HepG2 (cell line): ENCODE results near the gene SMAD3. TPM values are rescaled to one million over a fixed set of nuclear protein-coding genes. Genes with fewer than 3 reads are reported as not detected.
A peak's percentile ranks its signal among the peaks of the same experiment; 100 is the strongest.

Source experiments
- MATR3 ChIP-seq: sonication (generic); formaldehyde crosslinking; IDR thresholded peaks from 2 replicates; pipeline ENCODE4 v1.4.0; 2020; ENCODE audit warnings: missing genetic modification reagents
- NFATC3 ChIP-seq: sonication (generic); formaldehyde crosslinking; IDR thresholded peaks from 2 replicates; pipeline ENCODE4 v1.5.1; 2020; ENCODE audit warnings: mild to moderate bottlenecking, missing genetic modification reagents
- PCBP1 ChIP-seq: fragments of 200-400 bp; formaldehyde crosslinking; IDR thresholded peaks from 2 replicates; pipeline ENCODE4 v1.6.1; 2017; ENCODE audit warnings: mild to moderate bottlenecking, low read depth, low read length, borderline replicate concordance
- POLR2A ChIP-seq, 2 experiments: IDR thresholded peaks; 2 replicates each; pipeline ENCODE4 v1.6.1; 2011; ENCODE audit warnings: low read depth in 2 of 2, low read length in 2 of 2, mild to moderate bottlenecking in 1 of 2, moderate library complexity in 1 of 2; ENCODE audit not compliant: insufficient read depth in 1 of 2
- POLR2G ChIP-seq: fragments of 200-400 bp; formaldehyde crosslinking; IDR thresholded peaks from 2 replicates; pipeline ENCODE4 v1.6.1; 2018; ENCODE audit warnings: mild to moderate bottlenecking, low read depth, low read length, moderate library complexity
- SIX4 ChIP-seq: sonication (generic); formaldehyde crosslinking; IDR thresholded peaks from 2 replicates; pipeline ENCODE4 v1.4.0; 2020; ENCODE audit warnings: missing genetic modification reagents
- SKI ChIP-seq: fragments of 450-650 bp; IDR thresholded peaks from one replicate; pipeline ENCODE4 v1.6.1; 2018; ENCODE audit warnings: mild to moderate bottlenecking; ENCODE audit not compliant: partially characterized antibody
- SPEN ChIP-seq: sonication (generic); formaldehyde crosslinking; IDR thresholded peaks from 2 replicates; pipeline ENCODE4 v1.5.1; 2020; ENCODE audit warnings: low read depth, mild to moderate bottlenecking, missing genetic modification reagents
- SRSF9 ChIP-seq: fragments of 200-400 bp; formaldehyde crosslinking; IDR thresholded peaks from 2 replicates; pipeline ENCODE4 v1.6.1; 2018; ENCODE audit warnings: borderline replicate concordance, mild to moderate bottlenecking, low read depth, low read length; ENCODE audit not compliant: insufficient read depth, poor library complexity, severe bottlenecking
- TOPORS ChIP-seq: sonication (generic); formaldehyde crosslinking; IDR thresholded peaks from 2 replicates; pipeline ENCODE4 v1.8.0; 2023; ENCODE audit warnings: mild to moderate bottlenecking, missing genetic modification reagents
- U2AF1 ChIP-seq: fragments of 200-400 bp; formaldehyde crosslinking; optimal IDR thresholded peaks from 2 replicates; pipeline ENCODE3; 2017; ENCODE audit warnings: mild to moderate bottlenecking, low read depth, low read length
- ZMYM4 ChIP-seq: sonication (generic); formaldehyde crosslinking; IDR thresholded peaks from 2 replicates; pipeline ENCODE4 v1.8.1; 2023; ENCODE audit warnings: mild to moderate bottlenecking, missing genetic modification reagents
- ZNF326 ChIP-seq: sonication (generic); formaldehyde crosslinking; IDR thresholded peaks from 2 replicates; pipeline ENCODE4 v1.4.0; 2020; ENCODE audit warnings: missing genetic modification reagents, borderline replicate concordance
- ZNF335 ChIP-seq: sonication (generic); formaldehyde crosslinking; IDR thresholded peaks from 2 replicates; pipeline ENCODE4 v1.4.0; 2020; ENCODE audit warnings: missing genetic modification reagents
- ZNF496 ChIP-seq: sonication (generic); formaldehyde crosslinking; IDR thresholded peaks from 2 replicates; pipeline ENCODE4 v1.8.1; 2023; ENCODE audit warnings: mild to moderate bottlenecking, moderate library complexity, missing genetic modification reagents; ENCODE audit not compliant: insufficient replicate concordance
- ZNF660 ChIP-seq: sonication (generic); formaldehyde crosslinking; IDR thresholded peaks from 2 replicates; pipeline ENCODE4 v1.5.1; 2020; ENCODE audit warnings: mild to moderate bottlenecking, low read depth, missing genetic modification reagents, borderline replicate concordance
- ZNF781 ChIP-seq: sonication (generic); formaldehyde crosslinking; IDR thresholded peaks from 2 replicates; pipeline ENCODE4 v1.5.1; 2020; ENCODE audit warnings: borderline replicate concordance, mild to moderate bottlenecking, missing genetic modification reagents; ENCODE audit errors: not compliant biosample characterization
- ZNF883 ChIP-seq: sonication (generic); formaldehyde crosslinking; IDR thresholded peaks from 2 replicates; pipeline ENCODE4 v1.5.1; 2020; ENCODE audit warnings: mild to moderate bottlenecking, missing genetic modification reagents; ENCODE audit errors: not compliant biosample characterization
- polyA plus RNA-seq, 8 experiments: library from polyadenylated mRNA; depleted of rRNA in 3 of 8; stranded (reverse) in 7 of 8; unstranded in 1 of 8; fragments of >200 nt; fragmentation: Illumina TruSeq in 4 of 8; extraction: Trizol in 4 of 8; gene quantifications; 2 replicates each; pipeline versions ENCODE4 v1.2.1 to v1.2.3, GENCODE V29; 2011 to 2016; ENCODE audit warnings: low read depth in 4 of 8, missing spikeins in 1 of 8, mixed read lengths in 1 of 8; ENCODE audit not compliant: insufficient read depth in 1 of 8
- total RNA-seq, 5 experiments: library from RNA; depleted of rRNA; stranded (reverse); fragments of >200 nt; fragmentation: Illumina TruSeq; extraction: Trizol; gene quantifications; 2 replicates each; pipeline ENCODE4 v1.2.3, GENCODE V29; 2016; ENCODE audit warnings: low read depth in 1 of 5
- TF ChIP-seq, protein P1 (sequence below): sonication (generic); formaldehyde crosslinking; IDR thresholded peaks from 2 replicates; pipeline ENCODE4 v1.9.0; 2021; ENCODE audit warnings: mild to moderate bottlenecking, missing genetic modification reagents
- TF ChIP-seq, protein P2 (sequence below), 2 experiments: sonication (generic) in 1 of 2; formaldehyde crosslinking in 1 of 2; IDR thresholded peaks; 2 replicates each; pipeline versions ENCODE4 v1.4.0 to v1.6.1; 2018 to 2020; ENCODE audit warnings: missing genetic modification reagents in 2 of 2, borderline replicate concordance in 1 of 2, low read depth in 1 of 2, mild to moderate bottlenecking in 1 of 2, missing biosample characterization in 1 of 2

Gene SMAD3
- total and polyA plus RNA-seq, 2 of the 13 experiments (the other 11 are each of a cell fraction or from before 2014, with no cell fraction given): 8.6 to 56.3 TPM

DNA sequence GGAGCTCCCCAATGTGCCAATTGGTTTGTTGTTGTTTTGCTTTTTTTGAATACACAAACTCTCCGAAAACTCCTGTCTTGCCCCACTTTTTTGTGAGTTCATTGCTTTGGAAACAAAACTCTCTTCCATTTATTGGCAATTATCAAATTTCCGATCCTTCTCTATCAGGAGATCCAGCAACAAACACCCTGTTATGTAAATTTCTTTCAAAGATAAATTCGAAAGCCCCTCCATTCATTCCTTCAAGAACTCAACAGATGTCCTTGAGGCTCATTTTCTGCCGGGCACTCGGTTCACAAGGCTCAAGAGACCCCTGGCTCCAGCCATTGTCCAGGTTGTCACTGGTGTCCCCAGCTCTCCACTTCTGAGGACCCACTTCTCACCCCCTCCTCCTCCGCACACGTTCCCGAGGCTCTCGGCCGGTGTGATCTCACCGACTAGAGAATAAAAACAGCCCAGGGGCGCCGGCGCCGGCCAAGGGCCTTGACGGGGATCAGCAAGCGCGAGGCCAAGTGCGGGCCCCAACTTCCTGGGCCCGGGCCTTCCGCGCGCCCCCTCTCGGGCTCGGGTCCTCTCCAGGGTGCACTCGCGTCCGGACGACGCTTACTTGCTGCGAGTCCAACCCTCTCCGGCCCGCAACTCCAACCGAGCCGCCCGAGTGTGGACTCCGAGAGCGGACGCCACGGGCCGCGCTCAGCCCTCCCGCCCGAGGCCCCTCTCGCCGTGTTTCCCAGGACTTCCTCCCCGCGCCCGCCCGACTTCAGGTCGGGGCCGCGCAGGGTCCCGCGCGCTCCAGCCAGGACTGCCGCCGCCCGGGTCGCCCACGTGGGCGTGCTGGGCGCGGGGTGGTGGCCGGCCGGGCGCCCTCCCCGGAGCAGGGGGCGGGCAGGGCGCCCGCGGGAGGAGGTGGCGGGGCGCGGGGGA, 533 bp upstream of the SMAD3 start (continued):
- TF ChIP-seq, protein P1, sequence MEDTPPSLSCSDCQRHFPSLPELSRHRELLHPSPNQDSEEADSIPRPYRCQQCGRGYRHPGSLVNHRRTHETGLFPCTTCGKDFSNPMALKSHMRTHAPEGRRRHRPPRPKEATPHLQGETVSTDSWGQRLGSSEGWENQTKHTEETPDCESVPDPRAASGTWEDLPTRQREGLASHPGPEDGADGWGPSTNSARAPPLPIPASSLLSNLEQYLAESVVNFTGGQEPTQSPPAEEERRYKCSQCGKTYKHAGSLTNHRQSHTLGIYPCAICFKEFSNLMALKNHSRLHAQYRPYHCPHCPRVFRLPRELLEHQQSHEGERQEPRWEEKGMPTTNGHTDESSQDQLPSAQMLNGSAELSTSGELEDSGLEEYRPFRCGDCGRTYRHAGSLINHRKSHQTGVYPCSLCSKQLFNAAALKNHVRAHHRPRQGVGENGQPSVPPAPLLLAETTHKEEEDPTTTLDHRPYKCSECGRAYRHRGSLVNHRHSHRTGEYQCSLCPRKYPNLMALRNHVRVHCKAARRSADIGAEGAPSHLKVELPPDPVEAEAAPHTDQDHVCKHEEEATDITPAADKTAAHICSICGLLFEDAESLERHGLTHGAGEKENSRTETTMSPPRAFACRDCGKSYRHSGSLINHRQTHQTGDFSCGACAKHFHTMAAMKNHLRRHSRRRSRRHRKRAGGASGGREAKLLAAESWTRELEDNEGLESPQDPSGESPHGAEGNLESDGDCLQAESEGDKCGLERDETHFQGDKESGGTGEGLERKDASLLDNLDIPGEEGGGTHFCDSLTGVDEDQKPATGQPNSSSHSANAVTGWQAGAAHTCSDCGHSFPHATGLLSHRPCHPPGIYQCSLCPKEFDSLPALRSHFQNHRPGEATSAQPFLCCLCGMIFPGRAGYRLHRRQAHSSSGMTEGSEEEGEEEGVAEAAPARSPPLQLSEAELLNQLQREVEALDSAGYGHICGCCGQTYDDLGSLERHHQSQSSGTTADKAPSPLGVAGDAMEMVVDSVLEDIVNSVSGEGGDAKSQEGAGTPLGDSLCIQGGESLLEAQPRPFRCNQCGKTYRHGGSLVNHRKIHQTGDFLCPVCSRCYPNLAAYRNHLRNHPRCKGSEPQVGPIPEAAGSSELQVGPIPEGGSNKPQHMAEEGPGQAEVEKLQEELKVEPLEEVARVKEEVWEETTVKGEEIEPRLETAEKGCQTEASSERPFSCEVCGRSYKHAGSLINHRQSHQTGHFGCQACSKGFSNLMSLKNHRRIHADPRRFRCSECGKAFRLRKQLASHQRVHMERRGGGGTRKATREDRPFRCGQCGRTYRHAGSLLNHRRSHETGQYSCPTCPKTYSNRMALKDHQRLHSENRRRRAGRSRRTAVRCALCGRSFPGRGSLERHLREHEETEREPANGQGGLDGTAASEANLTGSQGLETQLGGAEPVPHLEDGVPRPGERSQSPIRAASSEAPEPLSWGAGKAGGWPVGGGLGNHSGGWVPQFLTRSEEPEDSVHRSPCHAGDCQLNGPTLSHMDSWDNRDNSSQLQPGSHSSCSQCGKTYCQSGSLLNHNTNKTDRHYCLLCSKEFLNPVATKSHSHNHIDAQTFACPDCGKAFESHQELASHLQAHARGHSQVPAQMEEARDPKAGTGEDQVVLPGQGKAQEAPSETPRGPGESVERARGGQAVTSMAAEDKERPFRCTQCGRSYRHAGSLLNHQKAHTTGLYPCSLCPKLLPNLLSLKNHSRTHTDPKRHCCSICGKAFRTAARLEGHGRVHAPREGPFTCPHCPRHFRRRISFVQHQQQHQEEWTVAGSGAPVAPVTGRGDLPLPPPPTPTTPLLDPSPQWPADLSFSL (CRISPR knock-in tag): no peak
- TF ChIP-seq NFATC3 (CRISPR knock-in tag) (no peak), TOPORS (CRISPR knock-in tag) (no peak), POLR2A (IDR thresholded peaks at IDR 0.05; ENCODE audit: insufficient read depth in 1 of 2, low read depth in 2 of 2, low read length in 2 of 2) (peak in 1 of 2 experiments; percentile 61; a peak in 3 of 4 replicates), ZNF335 (CRISPR knock-in tag) (no peak), SPEN (CRISPR knock-in tag) (peak; percentile 17; the same call in 1 of the 2 replicates), ZNF326 (no peak), ZNF660 (CRISPR knock-in tag) (0 out of 2 replicates have a peak, but pooled peaks have one; percentile 70), POLR2G (peak; percentile 61; the same call in 1 of the 2 replicates), ZNF883 (CRISPR knock-in tag) (peak; percentile 66), PCBP1 (no peak), MATR3 (no peak), ZMYM4 (CRISPR knock-in tag) (peak; percentile 61), ZNF496 (no peak), SKI (no peak), U2AF1 (no peak), SIX4 (CRISPR knock-in tag) (no peak), SRSF9 (no peak), ZNF781 (CRISPR knock-in tag) (no peak)
- TF ChIP-seq, protein P2, sequence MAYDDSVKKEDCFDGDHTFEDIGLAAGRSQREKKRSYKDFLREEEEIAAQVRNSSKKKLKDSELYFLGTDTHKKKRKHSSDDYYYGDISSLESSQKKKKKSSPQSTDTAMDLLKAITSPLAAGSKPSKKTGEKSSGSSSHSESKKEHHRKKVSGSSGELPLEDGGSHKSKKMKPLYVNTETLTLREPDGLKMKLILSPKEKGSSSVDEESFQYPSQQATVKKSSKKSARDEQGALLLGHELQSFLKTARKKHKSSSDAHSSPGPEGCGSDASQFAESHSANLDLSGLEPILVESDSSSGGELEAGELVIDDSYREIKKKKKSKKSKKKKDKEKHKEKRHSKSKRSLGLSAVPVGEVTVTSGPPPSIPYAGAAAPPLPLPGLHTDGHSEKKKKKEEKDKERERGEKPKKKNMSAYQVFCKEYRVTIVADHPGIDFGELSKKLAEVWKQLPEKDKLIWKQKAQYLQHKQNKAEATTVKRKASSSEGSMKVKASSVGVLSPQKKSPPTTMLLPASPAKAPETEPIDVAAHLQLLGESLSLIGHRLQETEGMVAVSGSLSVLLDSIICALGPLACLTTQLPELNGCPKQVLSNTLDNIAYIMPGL (CRISPR knock-in tag; IDR thresholded peaks at IDR 0.05; ENCODE audit: borderline replicate concordance in 1 of 2, low read depth in 1 of 2): peak in 1 of 2 experiments; percentile 78; a peak in 2 of 4 replicates
